Small intestine (tissue), 7 donors: ENCODE measurements around the gene POMT1. TPM values are rescaled to one million over a fixed set of nuclear protein-coding genes. Genes with fewer than 3 reads are reported as not detected.

Experiments
- DNase-seq, 2 donors: peaks; one replicate each; pipeline versions ENCODE4 v3.0.0 to v3.0.0-alpha.2; 2013
- FAIRE-seq: peaks from 2 replicates; lab custom pipeline; 2012; peaks lifted over from hg19 to GRCh38; lab: Jason Lieb, UNC
- H3K27ac ChIP-seq, 3 donors: one replicate each; pipeline ENCODE4 v1.5.1; 2013; ENCODE audit warnings: low read length in 2 of 3, mild to moderate bottlenecking in 2 of 3, control low read depth in 1 of 3, inconsistent platforms in 1 of 3, low read depth in 1 of 3, moderate library complexity in 1 of 3
- H3K27me3 ChIP-seq, 3 donors: one replicate each; pipeline ENCODE4 v1.6.1; 2013; ENCODE audit warnings: low read length in 3 of 3, inconsistent platforms in 1 of 3; ENCODE audit not compliant: control insufficient read depth in 3 of 3, insufficient read depth in 3 of 3
- H3K36me3 ChIP-seq, 3 donors: one replicate each; pipeline ENCODE4 v1.6.1; 2013; ENCODE audit warnings: low read length in 3 of 3, inconsistent platforms in 1 of 3, low read depth in 1 of 3, mild to moderate bottlenecking in 1 of 3, moderate library complexity in 1 of 3; ENCODE audit not compliant: control insufficient read depth in 3 of 3, insufficient read depth in 2 of 3
- H3K4me1 ChIP-seq, 3 donors: one replicate each; pipeline ENCODE4 v1.6.1; 2013; ENCODE audit warnings: low read length in 2 of 3, inconsistent platforms in 1 of 3, low read depth in 1 of 3, mild to moderate bottlenecking in 1 of 3, moderate library complexity in 1 of 3; ENCODE audit not compliant: control insufficient read depth in 3 of 3, insufficient read depth in 2 of 3
- H3K4me3 ChIP-seq, 3 donors: one replicate each; pipeline ENCODE4 v1.5.1; 2013; ENCODE audit warnings: low read length in 3 of 3, control low read depth in 1 of 3, inconsistent platforms in 1 of 3, low read depth in 1 of 3, mild to moderate bottlenecking in 1 of 3, moderate library complexity in 1 of 3
- H3K9me3 ChIP-seq, 2 donors: one replicate each; pipeline ENCODE4 v1.6.1; 2013; ENCODE audit warnings: low read depth in 1 of 2, low read length in 1 of 2; ENCODE audit not compliant: control insufficient read depth in 2 of 2, insufficient read depth in 1 of 2
- WGBS, 3 donors: extraction: QIAGEN DNeasy Blood & Tissue Kit; methylation state at CpG; one replicate each; pipeline ENCODE4 v1.1.7; 2013; 5-methylcytosine and 5-hydroxymethylcytosine counted together
- polyA plus RNA-seq, 4 donors: library from polyadenylated mRNA; stranded (reverse) in 3 of 4; unstranded in 1 of 4; fragments of 200-250 nt in 3 of 4; fragments of 120-200 nt in 1 of 4; gene quantifications; one replicate each; pipeline versions ENCODE4 v1.2.1 to v1.2.3, GENCODE V29; 2013
- donor health status: healthy with polysubstance abuse.
- donor health status: control.
- donor health status: control.
- donor health status: Bipolar disorder and iron deficiency.
- donor health status: healthy.

POMT1 gene
- polyA plus RNA-seq, 4 donors: 15.0 to 53.2 (median 35.5) TPM

DNA sequence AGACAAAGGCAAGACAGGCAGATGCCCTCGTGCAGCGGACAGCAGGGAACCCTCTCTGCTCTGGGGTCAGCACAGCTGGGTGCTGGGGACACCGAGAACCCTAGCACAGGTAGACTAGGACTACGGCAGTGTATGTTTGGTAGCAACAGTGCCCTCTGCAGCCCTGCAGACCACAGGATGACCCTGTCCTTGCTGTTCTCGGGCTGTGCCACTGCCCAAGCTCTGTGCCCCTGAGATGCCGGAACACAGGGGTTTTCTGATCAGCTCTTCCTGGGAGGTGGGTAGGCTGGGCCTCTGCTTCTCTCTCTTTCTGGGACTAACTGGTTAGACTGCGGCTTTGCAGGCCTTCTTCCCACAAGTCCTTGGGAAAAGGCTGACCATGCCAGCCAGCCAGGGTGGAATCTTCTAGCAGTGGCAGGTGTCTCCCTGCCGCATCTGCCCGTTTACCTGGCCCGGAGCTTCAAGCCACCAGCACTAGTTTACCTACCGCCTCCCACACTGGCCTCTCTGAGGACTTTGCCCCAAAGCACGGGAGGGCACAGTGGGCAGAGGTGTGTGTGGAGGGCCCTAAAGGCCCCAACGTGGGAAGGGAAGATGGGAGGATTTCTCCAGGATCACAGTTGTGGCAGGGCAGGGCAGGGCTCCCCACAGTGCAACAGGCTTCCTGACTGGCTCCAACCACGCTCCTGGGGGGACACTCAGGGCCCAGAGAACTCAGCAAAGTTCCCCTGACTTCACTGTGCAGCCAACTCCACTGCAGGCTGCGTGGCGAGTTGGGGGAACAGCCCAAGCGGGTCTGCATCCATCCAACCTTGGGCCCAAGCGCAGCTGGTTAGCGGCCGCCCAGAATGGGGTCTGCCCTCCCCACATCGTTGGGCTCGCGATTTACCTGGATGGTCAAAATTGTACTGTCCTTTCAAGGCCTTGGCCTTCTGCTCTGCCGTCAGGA lies 27.2 kb downstream of the POMT1 start:
- peaks cover 12 to 54% (median 14%) of the 10 kb centered on the region in 3 donors for H3K36me3 ChIP-seq
- no peaks in the 10 kb centered on the region for H3K9me3 ChIP-seq
- FAIRE-seq: no peak
- WGBS, 3 donors: 48 to 62% (median 55%) methylated on average over 24 of the region's 24 CpGs
- H3K27ac ChIP-seq: peak overlapping the region in 1 of 3 donors; percentile 34
- H3K4me3 ChIP-seq: peak overlapping the region; percentile 78 to 98 (median 91)
- DNase-seq: peak; percentile 35 to 75
- peaks cover 0 to 12% (median 0%) of the 10 kb centered on the region in 3 donors for H3K4me1 ChIP-seq
- H3K27me3 ChIP-seq: no peaks in the 10 kb centered on the region

GRCh38 chr9:131530546-131530919 lies 27.8 kb downstream of the POMT1 start:
- DNase-seq: peak; percentile 14 to 65
- WGBS, 3 donors: 3 to 4% (median 3%) methylated on average over 14 to 29 of the region's 29 CpGs
- FAIRE-seq: no peak
- H3K9me3 ChIP-seq: no peaks in the 10 kb centered on the region
- H3K36me3 ChIP-seq: peaks cover 12 to 47% (median 14%) of the 10 kb centered on the region in 3 donors
- H3K27me3 ChIP-seq: no peaks in the 10 kb centered on the region
- H3K27ac ChIP-seq: peak overlapping the region in 1 of 3 donors; percentile 34
- peaks cover 0 to 14% (median 0%) of the 10 kb centered on the region in 3 donors for H3K4me1 ChIP-seq
- peak overlapping the region; percentile 78 to 98 (median 91) for H3K4me3 ChIP-seq

- no peak for FAIRE-seq
- Histone ChIP-seq H3K4me1 (peaks cover 0 to 14% (median 0%) of the 10 kb centered on the region in 3 donors), H3K4me3 (peak within 1 kb of the TSS; percentile 78 to 98 (median 91)), H3K27me3 (no peaks in the 10 kb centered on the region), H3K36me3 (peaks cover 9 to 41% (median 12%) of the 10 kb centered on the region in 3 donors), H3K27ac (peak within 1 kb of the TSS; percentile 17 to 75 (median 34)), H3K9me3 (no peaks in the 10 kb centered on the region)
- WGBS, 3 donors: 8 to 28% (median 11%) methylated on average over 36 to 103 of the region's 103 CpGs
- peak; percentile 77 to 91 for DNase-seq
Observed at GRCh38 chr9:131530920-131531832, 28.5 kb downstream of the POMT1 start, which contains the start of gene UCK1. UCK1 (minus strand) TSS chr9:131531263; CDS start chr9:131531174, 89 bp downstream.

DNA sequence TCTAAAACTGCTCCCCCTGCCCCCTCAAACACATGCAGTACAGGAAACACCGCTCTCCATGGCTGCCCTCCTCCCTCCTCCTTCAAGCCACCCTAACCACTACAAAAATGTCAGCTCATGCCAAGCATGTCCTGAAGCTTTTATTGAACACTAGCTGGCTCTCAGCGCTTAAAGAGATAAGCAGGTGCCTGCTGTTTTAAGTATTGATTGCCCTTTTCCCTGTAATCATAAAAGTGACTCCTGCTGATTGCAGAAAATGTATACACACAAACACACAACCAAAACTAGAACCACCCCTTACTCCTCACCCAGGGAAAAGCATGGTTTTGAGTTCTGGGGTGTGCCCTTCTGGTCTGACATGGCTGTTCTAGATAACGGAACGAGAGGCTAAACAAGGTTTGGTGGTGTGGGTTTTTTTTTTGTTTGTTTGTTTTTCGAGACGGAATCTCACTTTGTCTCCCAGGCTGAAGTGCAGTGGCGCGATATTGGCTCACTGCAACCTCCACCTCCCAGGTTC lies 32.1 kb downstream of the POMT1 start:
- Histone ChIP-seq H3K4me1 (peaks cover 0 to 6% (median 0%) of the 10 kb centered on the region in 3 donors), H3K4me3 (no peak overlapping the region), H3K9me3 (peaks cover 0 to 4% of the 10 kb centered on the region in 2 donors), H3K27ac (no peak overlapping the region), H3K36me3 (peaks cover 0 to 6% (median 0%) of the 10 kb centered on the region in 3 donors), H3K27me3 (no peaks in the 10 kb centered on the region)
- FAIRE-seq: no peak
- DNase-seq: peak; percentile 29 to 70
- 18 to 37% (median 24%) methylated on average over 8 of the region's 8 CpGs for WGBS, 3 donors

- DNase-seq: no peak
- H3K36me3 ChIP-seq: no peaks in the 10 kb centered on the region
- H3K4me1 ChIP-seq: peaks cover 0 to 6% (median 0%) of the 10 kb centered on the region in 3 donors
- H3K27me3 ChIP-seq: no peaks in the 10 kb centered on the region
- peaks cover 0 to 14% of the 10 kb centered on the region in 2 donors for H3K9me3 ChIP-seq
- 96 to 97% (median 96%) methylated on average over 19 of the region's 19 CpGs for WGBS, 3 donors
- H3K4me3 ChIP-seq: no peak overlapping the region
- FAIRE-seq: no peak
- H3K27ac ChIP-seq: no peak overlapping the region
Observed at GRCh38 chr9:131537946-131538345, 35.2 kb downstream of the POMT1 start.

GRCh38 chr9:131539223-131539923 lies 36.7 kb downstream of the POMT1 start:
- H3K9me3 ChIP-seq: peaks cover 3 to 28% of the 10 kb centered on the region in 2 donors
- H3K27me3 ChIP-seq: peaks cover 0 to 6% (median 0%) of the 10 kb centered on the region in 3 donors
- peaks cover 0 to 6% (median 0%) of the 10 kb centered on the region in 3 donors for H3K4me1 ChIP-seq
- FAIRE-seq (no peak), DNase-seq (no peak)
- H3K4me3 ChIP-seq: no peak overlapping the region
- H3K36me3 ChIP-seq: no peaks in the 10 kb centered on the region
- H3K27ac ChIP-seq: no peak overlapping the region
- WGBS, 3 donors: 84 to 86% (median 85%) methylated on average over 7 of the region's 7 CpGs

DNA sequence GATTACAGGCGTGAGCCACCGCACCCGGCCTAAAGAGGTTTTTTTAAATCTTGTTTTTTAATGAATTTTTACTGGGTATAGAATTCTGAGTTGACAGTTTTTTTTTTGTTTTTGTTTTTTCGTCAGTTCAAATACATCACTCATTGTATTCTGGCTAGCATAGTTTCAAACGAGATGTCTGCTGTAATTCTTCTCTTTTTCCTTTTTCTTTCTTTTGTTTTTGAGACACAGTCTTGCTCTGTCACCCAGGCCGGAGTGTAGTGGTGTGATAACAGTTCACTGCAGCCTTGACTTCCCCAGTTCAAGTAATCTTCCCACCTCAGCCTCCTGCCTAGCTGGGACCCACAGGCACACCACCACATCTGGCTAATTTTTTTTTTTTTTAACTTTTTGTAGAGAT lies 40.4 kb downstream of the POMT1 start:
- FAIRE-seq: no peak
- peaks cover 4 to 26% of the 10 kb centered on the region in 2 donors for H3K9me3 ChIP-seq
- H3K4me3 ChIP-seq: no peak overlapping the region
- no peaks in the 10 kb centered on the region for H3K36me3 ChIP-seq
- peaks cover 0 to 8% (median 4%) of the 10 kb centered on the region in 3 donors for H3K4me1 ChIP-seq
- peaks cover 4 to 38% (median 18%) of the 10 kb centered on the region in 3 donors for H3K27me3 ChIP-seq
- H3K27ac ChIP-seq: no peak overlapping the region
- 88 to 94% (median 91%) methylated on average over 6 of the region's 6 CpGs for WGBS, 3 donors
- DNase-seq: no peak
